Measurements from ENCODE around the gene CUL5. TPM values are rescaled to one million over a fixed set of nuclear protein-coding genes. Genes with fewer than 3 reads are reported as not detected.

CUL5 gene
- total and polyA plus RNA-seq, 2 of the 8 experiments (the other 6 are each of a cell fraction or from before 2014, with no cell fraction given) = 4.9 to 31.8 TPM

- Histone ChIP-seq H3K27ac (ENCODE audit: low read depth, low read length) (no peak within 1 kb of the TSS), H4K20me1 (replicated peaks in 1 of 2; ENCODE audit: control insufficient read depth in 1 of 2, insufficient read depth in 2 of 2, low read length in 2 of 2) (no peaks in the 10 kb centered on the region), H3K56ac (replicated peaks; ENCODE audit: insufficient read length, low read depth, low read length) (no peak within 1 kb of the TSS), H2AK5ac (ENCODE audit: low read depth, low read length) (no peak within 1 kb of the TSS), H3K9ac (replicated peaks in 1 of 4; ENCODE audit: extremely low read depth in 1 of 4, low read depth in 3 of 4, low read length in 3 of 4) (peak within 1 kb of the TSS; percentile 52 to 85 (median 64)), H3K36me3 (ENCODE audit: control insufficient read depth in 2 of 4, insufficient read depth in 4 of 4, low read length in 3 of 4) (no peaks in the 10 kb centered on the region), H2BK12ac (ENCODE audit: low read depth, low read length) (0 out of 2 replicates have a peak within 1 kb of the TSS, but pooled peaks have one; percentile 17), H3K4me1 (replicated peaks in 1 of 4; ENCODE audit: control insufficient read depth in 3 of 4, insufficient read depth in 4 of 4, low read length in 3 of 4) (peaks cover 0 to 5% (median 3%) of the 10 kb centered on the region in 4 experiments; a peak in 2 of 7 replicates), H4K91ac (replicated peaks; ENCODE audit: insufficient read length, low read length) (no peak within 1 kb of the TSS), H2BK20ac (ENCODE audit: low read length) (no peak within 1 kb of the TSS), H3K4ac (replicated peaks; ENCODE audit: insufficient read length, low read depth, low read length) (no peak within 1 kb of the TSS), H2BK15ac (ENCODE audit: low read length) (no peak within 1 kb of the TSS), H2BK120ac (replicated peaks; ENCODE audit: low read depth, low read length) (no peak within 1 kb of the TSS), H3K23ac (ENCODE audit: insufficient read length) (no peak within 1 kb of the TSS), H3K9me3 (ENCODE audit: insufficient read depth in 2 of 2, low read depth in 1 of 2, low read length in 1 of 2) (no peaks in the 10 kb centered on the region), H2AFZ (ENCODE audit: low read length) (peak within 1 kb of the TSS; percentile 64), H3K27me3 (replicated peaks in 1 of 4; ENCODE audit: control insufficient read depth in 3 of 4, extremely low read depth in 1 of 4, insufficient read depth in 3 of 4, low read length in 3 of 4) (peaks cover 0 to 7% (median 3%) of the 10 kb centered on the region in 4 experiments; a peak in 3 of 7 replicates), H3K4me2 (ENCODE audit: insufficient read depth in 1 of 2, low read depth in 2 of 2, low read length in 2 of 2) (peak within 1 kb of the TSS; percentile 71 to 78), H3K79me1 (ENCODE audit: low read depth, low read length) (no peaks in the 10 kb centered on the region), H3K4me3 (ENCODE audit: extremely low read depth in 1 of 4, insufficient read depth in 2 of 4, low read depth in 3 of 4, low read length in 4 of 4) (peak within 1 kb of the TSS; percentile 54 to 71 (median 64)), H3K23me2 (ENCODE audit: low read depth, low read length) (peaks cover 2% of the 10 kb centered on the region; the same call in 1 of the 2 replicates), H3K18ac (ENCODE audit: extremely low read depth, low read length) (peak within 1 kb of the TSS; percentile 83; the same call in 1 of the 2 replicates), H3K79me2 (ENCODE audit: control insufficient read depth in 1 of 2, insufficient read depth in 2 of 2, low read length in 2 of 2) (no peaks in the 10 kb centered on the region; a peak in 1 of 4 replicates), H4K5ac (ENCODE audit: insufficient read length, low read depth, low read length) (no peak within 1 kb of the TSS), H2BK5ac (ENCODE audit: low read depth, low read length) (no peak within 1 kb of the TSS; the same call in 1 of the 2 replicates), H4K8ac (ENCODE audit: extremely low read depth, insufficient read depth, low read length) (peak within 1 kb of the TSS; percentile 84), H3K14ac (ENCODE audit: insufficient read length) (no peak within 1 kb of the TSS)
- ChIA-PET CTCF (ENCODE audit: partially characterized antibody) (interaction anchor here (1.2 to 7.8 kb wide), 3 partner anchors 9 to 100 kb away, joined by 3 to 90 read pairs (median 7); no protein-coding TSS in a partner anchor), POLR2A (ENCODE audit: partially characterized antibody) (interaction anchor here (0.6 to 1.1 kb wide), 5 partner anchors 12 to 532 kb away, joined by 3 to 4 read pairs (median 3); partner anchors contain the start of gene CUL5)
- DNase-seq (ENCODE audit: low read depth in 1 of 2, low spot score in 2 of 2) (peak; percentile 65 to 95), FAIRE-seq (no peak)
- WGBS, 2 experiments (ENCODE audit: extremely low coverage in 1 of 2, insufficient coverage in 1 of 2, insufficient read length in 1 of 2, insufficient replicate concordance in 2 of 2, low coverage in 1 of 2, low lambda C conversion rate in 2 of 2, missing lambda C conversion rate in 1 of 2) = 4% methylated on average over 45 of the region's 73 CpGs; no CpG with 5 or more reads in 1 of the 2 experiments
- peak in 1 of 2 experiments; percentile 29; a peak in 2 of 4 replicates for TF ChIP-seq RAD21 (IDR thresholded peaks at IDR 0.05 in 1 of 2, conservative IDR thresholded peaks at IDR 0.05 in 1 of 2; ENCODE audit: low read depth in 2 of 2, low read length in 2 of 2)
- TF ChIP-seq MAFK (IDR thresholded peaks at IDR 0.05; ENCODE audit: low read depth, low read length) = no peak
- TF ChIP-seq CTBP2 (IDR thresholded peaks at IDR 0.05; ENCODE audit: borderline replicate concordance, insufficient read depth, insufficient read length, low read length) = no peak
- no peak for TF ChIP-seq POU5F1 (IDR thresholded peaks at IDR 0.05; ENCODE audit: low read depth, low read length)
- TF ChIP-seq HDAC6 (IDR thresholded peaks at IDR 0.05; ENCODE audit: low read depth, low read length) = no peak
- TF ChIP-seq GABPA (IDR thresholded peaks at IDR 0.05; ENCODE audit: borderline replicate concordance, insufficient read depth, low read length) = peak; percentile 65; the same call in 1 of the 2 replicates
- peak; percentile 85 for TF ChIP-seq TBP (IDR thresholded peaks at IDR 0.05; ENCODE audit: low read depth, low read length)
- TF ChIP-seq SP1 (IDR thresholded peaks at IDR 0.05; ENCODE audit: low read depth, low read length) = peak; percentile 73; the same call in 1 of the 2 replicates
- TF ChIP-seq SP2 (IDR thresholded peaks at IDR 0.05; ENCODE audit: low read length) = no peak
- no peak for TF ChIP-seq CEBPB (IDR thresholded peaks at IDR 0.05; ENCODE audit: low read depth, low read length)
- TF ChIP-seq TEAD4 (IDR thresholded peaks at IDR 0.05; ENCODE audit: low read depth, low read length) = no peak
Observed at GRCh38 chr11:108121274-108122155, 112.8 kb downstream of the CUL5 start, which contains the start of gene ACAT1. TSS of gene ACAT1 (plus strand) at chr11:108121567. CDS start at chr11:108121607, 40 bp downstream.
